Lung microvascular endothelial cell (primary cell): Measurements from ENCODE around the gene FHIT. TPM values are rescaled to one million over a fixed set of nuclear protein-coding genes. Genes with fewer than 3 reads are reported as not detected.

Source experiments
- DNase-seq, 2 donors: peaks; one replicate each; pipeline versions ENCODE4 v3.0.0 to v3.0.0-alpha.2; 2010; ENCODE audit warnings: low read depth in 2 of 2
- total RNA-seq: library from RNA; depleted of rRNA; stranded (reverse); fragments of >200 nt; gene quantifications from 2 replicates; pipeline ENCODE4 v1.2.1, GENCODE V29; 2014

Gene FHIT
- total RNA-seq, 1 donor from 2014 or later, result 0.79 TPM

- DNase-seq, result no peak
These were observed 396.0 kb downstream of the FHIT start for GRCh38 chr3:60855250-60855649.

GRCh38 chr3:60854791-60855190 lies 396.5 kb downstream of the FHIT start:
- no peak for DNase-seq

- no peak for DNase-seq
These were observed 403.5 kb downstream of the FHIT start for GRCh38 chr3:60847791-60848190.

- DNase-seq, result no peak
These were observed 407.0 kb downstream of the FHIT start for GRCh38 chr3:60844256-60844655.

- no peak for DNase-seq
These were observed 409.9 kb downstream of the FHIT start for GRCh38 chr3:60841355-60841754.

- DNase-seq, result no peak
These were observed 412.0 kb downstream of the FHIT start for GRCh38 chr3:60839246-60839645.

GRCh38 chr3:60835796-60836195 lies 415.5 kb downstream of the FHIT start:
- DNase-seq, result no peak

GRCh38 chr3:60829058-60829457 lies 422.2 kb downstream of the FHIT start:
- no peak for DNase-seq

GRCh38 chr3:60827666-60828065 lies 423.6 kb downstream of the FHIT start:
- DNase-seq, result no peak

- no peak for DNase-seq
These were observed 424.7 kb downstream of the FHIT start for GRCh38 chr3:60826511-60826910.

- DNase-seq, result no peak
These were observed 438.8 kb downstream of the FHIT start for GRCh38 chr3:60812502-60812901.

- no peak for DNase-seq
These were observed 440.4 kb downstream of the FHIT start for GRCh38 chr3:60810881-60811280.

- no peak for DNase-seq
These were observed 441.2 kb downstream of the FHIT start for GRCh38 chr3:60809857-60810610.

- no peak for DNase-seq
These were observed 447.8 kb downstream of the FHIT start for GRCh38 chr3:60803216-60804173.

GRCh38 chr3:60801307-60801706 lies 449.9 kb downstream of the FHIT start:
- DNase-seq, result no peak

- no peak for DNase-seq
These were observed 452.8 kb downstream of the FHIT start for GRCh38 chr3:60798456-60798855.

GRCh38 chr3:60792249-60792852 lies 458.9 kb downstream of the FHIT start:
- DNase-seq, result no peak

- DNase-seq, result no peak
These were observed 463.1 kb downstream of the FHIT start for GRCh38 chr3:60788185-60788584.

- DNase-seq, result no peak
These were observed 469.3 kb downstream of the FHIT start for GRCh38 chr3:60781935-60782334.

- no peak for DNase-seq
These were observed 471.6 kb downstream of the FHIT start for GRCh38 chr3:60779637-60780036.

- DNase-seq, result no peak
These were observed 475.3 kb downstream of the FHIT start for GRCh38 chr3:60775985-60776384.

- DNase-seq, result no peak
These were observed 476.6 kb downstream of the FHIT start for GRCh38 chr3:60774617-60775016.
